ENCODE results near the gene PBLD. TPM values are rescaled to one million over a fixed set of nuclear protein-coding genes. Genes with fewer than 3 reads are reported as not detected.

Gene PBLD
- total RNA-seq, 1 experiment from 2014 or later = 2.3 TPM

- no peak for DNase-seq (ENCODE audit: low spot score)
Observed at GRCh38 chr10:68235581-68235980, 97.1 kb downstream of the PBLD start.

- DNase-seq (ENCODE audit: low spot score) = no peak
Observed at GRCh38 chr10:68235111-68235510, 97.6 kb downstream of the PBLD start.

GRCh38 chr10:68233046-68233445 lies 99.7 kb downstream of the PBLD start:
- no peak for DNase-seq (ENCODE audit: low spot score)

Other genes starting within 250 kb of the PBLD start
- not detected in 2 replicates for gene MYPN, start 223.4 kb downstream of the PBLD start, total RNA-seq (2014; rRNA removed; shearing (Covaris generic))
- gene ATOH7, start 100.8 kb downstream of the PBLD start, total RNA-seq (2014; rRNA removed; shearing (Covaris generic)) = 0.29 TPM in 1 of 2 replicates, not detected in the other
- 17.6 and 18.8 TPM in 2 replicates for gene HNRNPH3, start 864 bp downstream of the PBLD start, total RNA-seq (2014; rRNA removed; shearing (Covaris generic))
- gene RUFY2, start 74.3 kb upstream of the PBLD start, total RNA-seq (2014; rRNA removed; shearing (Covaris generic)) = 5.5 and 7.7 TPM in 2 replicates
- gene DNA2, start 139.0 kb upstream of the PBLD start, total RNA-seq (2014; rRNA removed; shearing (Covaris generic)) = 8.9 and 10.3 TPM in 2 replicates
- 4.9 and 6.4 TPM in 2 replicates for gene SLC25A16, start 194.6 kb upstream of the PBLD start, total RNA-seq (2014; rRNA removed; shearing (Covaris generic))
- gene TET1, start 227.4 kb upstream of the PBLD start, total RNA-seq (2014; rRNA removed; shearing (Covaris generic)) = under 0.01 and 0.03 TPM in 2 replicates